Measurements from ENCODE around the gene SLC39A11.

The SLC39A11 gene

GRCh38 chr17:72606656-72607055, 485.8 kb downstream of the SLC39A11 start:
- DNase-seq (ENCODE audit: low read depth in 1 of 2, low spot score in 1 of 2) = no peak
- H3K4me3 ChIP-seq (replicated peaks; ENCODE audit: insufficient read depth, low read length) = no peak overlapping the region
- H3K27me3 ChIP-seq (ENCODE audit: insufficient read depth, poor library complexity, severe bottlenecking) = no peaks in the 10 kb centered on the region
- no peak overlapping the region for H3K27ac ChIP-seq (replicated peaks)
- TF ChIP-seq POLR2AphosphoS5 (IDR thresholded peaks at IDR 0.05; ENCODE audit: low read depth) (no peak), CTCF (IDR thresholded peaks at IDR 0.05; ENCODE audit: insufficient read depth, low read length) (no peak), REST (IDR thresholded peaks at IDR 0.05; ENCODE audit: insufficient replicate concordance, low read depth) (no peak), SPI1 (IDR thresholded peaks at IDR 0.05; ENCODE audit: borderline replicate concordance, low read depth) (no peak)

- no peak for DNase-seq (ENCODE audit: low read depth in 1 of 2, low spot score in 1 of 2)
- Histone ChIP-seq H3K27me3 (ENCODE audit: insufficient read depth, poor library complexity, severe bottlenecking) (no peaks in the 10 kb centered on the region), H3K27ac (replicated peaks) (no peak overlapping the region), H3K4me3 (replicated peaks; ENCODE audit: insufficient read depth, low read length) (no peak overlapping the region)
- TF ChIP-seq SPI1 (IDR thresholded peaks at IDR 0.05; ENCODE audit: borderline replicate concordance, low read depth) (no peak), GABPA (IDR thresholded peaks at IDR 0.05; ENCODE audit: low read depth) (no peak), REST (IDR thresholded peaks at IDR 0.05; ENCODE audit: insufficient replicate concordance, low read depth) (no peak), POLR2AphosphoS5 (IDR thresholded peaks at IDR 0.05; ENCODE audit: low read depth) (no peak), CTCF (IDR thresholded peaks at IDR 0.05; ENCODE audit: insufficient read depth, low read length) (no peak)
Observed at GRCh38 chr17:72605543-72605942, 486.9 kb downstream of the SLC39A11 start.

GRCh38 chr17:72604518-72604917, 488.0 kb downstream of the SLC39A11 start:
- TF ChIP-seq REST (IDR thresholded peaks at IDR 0.05; ENCODE audit: insufficient replicate concordance, low read depth) = no peak
- TF ChIP-seq GABPA (IDR thresholded peaks at IDR 0.05; ENCODE audit: low read depth) = no peak
- no peak for TF ChIP-seq CTCF (IDR thresholded peaks at IDR 0.05; ENCODE audit: insufficient read depth, low read length)
- no peak for TF ChIP-seq POLR2AphosphoS5 (IDR thresholded peaks at IDR 0.05; ENCODE audit: low read depth)
- TF ChIP-seq SPI1 (IDR thresholded peaks at IDR 0.05; ENCODE audit: borderline replicate concordance, low read depth) = no peak
- H3K27me3 ChIP-seq (ENCODE audit: insufficient read depth, poor library complexity, severe bottlenecking) = no peaks in the 10 kb centered on the region
- no peak overlapping the region for H3K27ac ChIP-seq (replicated peaks)

More at GRCh38 chr17:72604518-72604917, 488.0 kb downstream of the SLC39A11 start:
- H3K4me3 ChIP-seq (replicated peaks; ENCODE audit: insufficient read depth, low read length) = no peak overlapping the region
- no peak for DNase-seq (ENCODE audit: low read depth in 1 of 2, low spot score in 1 of 2)

Measured in HL-60 (cell line).